GM19025 (cell line): ENCODE data around the gene TRIM60.
"Not testable (repeated sequence)": the region's sequence is repeated elsewhere in the genome, so short reads cannot be mapped to it uniquely, and the experiment has no call there.

ENCODE experiments used
- ATAC-seq: cut with Tn5 transposase; IDR thresholded peaks from one replicate; pipeline ENCODE4 v1.9.1; 2021; ENCODE audit warnings: mild to moderate bottlenecking, low read depth, moderate library complexity; ENCODE audit not compliant: unreplicated experiment

The TRIM60 gene

GRCh38 chr4:165052627-165053026 lies 20.8 kb downstream of the TRIM60 start:
- no peak for ATAC-seq

GRCh38 chr4:165053645-165054044 lies 21.8 kb downstream of the TRIM60 start, which contains the start of gene TRIM75:
Gene TRIM75 (plus strand): TSS chr4:165053866. CDS start chr4:165059148, 5,282 bp downstream.
- no peak for ATAC-seq

GRCh38 chr4:165055601-165056000 lies 23.8 kb downstream of the TRIM60 start:
- ATAC-seq = no peak

GRCh38 chr4:165058666-165059065 lies 26.9 kb downstream of the TRIM60 start:
- no peak for ATAC-seq

GRCh38 chr4:165059386-165059785 lies 27.6 kb downstream of the TRIM60 start:
- ATAC-seq = no peak

GRCh38 chr4:165060938-165061337 lies 29.1 kb downstream of the TRIM60 start:
- no peak for ATAC-seq

GRCh38 chr4:165070560-165070959 lies 38.8 kb downstream of the TRIM60 start:
- no peak for ATAC-seq

GRCh38 chr4:165073346-165073745 lies 41.5 kb downstream of the TRIM60 start:
- not testable (repeated sequence) for ATAC-seq

- ATAC-seq = no peak
Measured at GRCh38 chr4:165077034-165077578, 45.3 kb downstream of the TRIM60 start.

GRCh38 chr4:165079476-165079875 lies 47.7 kb downstream of the TRIM60 start:
- no peak for ATAC-seq

GRCh38 chr4:165084787-165085186 lies 53.0 kb downstream of the TRIM60 start:
- ATAC-seq = not testable (repeated sequence)

- ATAC-seq = no peak
Measured at GRCh38 chr4:165085946-165086345, 54.1 kb downstream of the TRIM60 start.

GRCh38 chr4:165088366-165088765 lies 56.6 kb downstream of the TRIM60 start:
- no peak for ATAC-seq
